Panc1 (cell line): ENCODE measurements around the gene ST3GAL4.
"Not testable (repeated sequence)": the region's sequence is repeated elsewhere in the genome, so short reads cannot be mapped to it uniquely, and the experiment has no call there.

Experiments used
- TF ChIP-seq, protein P1 (sequence below): fragments of 450-650 bp; IDR thresholded peaks from 2 replicates; pipeline ENCODE4 v1.5.1; 2017; ENCODE audit warnings: mild to moderate bottlenecking
- TF ChIP-seq, protein P2 (sequence below), 2 experiments: IDR thresholded peaks; 2 replicates each; pipeline ENCODE4 v1.6.1; 2011 to 2012; ENCODE audit warnings: low read depth in 2 of 2, control low read depth in 1 of 2, low read length in 1 of 2, mild to moderate bottlenecking in 1 of 2, moderate library complexity in 1 of 2; ENCODE audit not compliant: insufficient read depth in 1 of 2

DNA sequence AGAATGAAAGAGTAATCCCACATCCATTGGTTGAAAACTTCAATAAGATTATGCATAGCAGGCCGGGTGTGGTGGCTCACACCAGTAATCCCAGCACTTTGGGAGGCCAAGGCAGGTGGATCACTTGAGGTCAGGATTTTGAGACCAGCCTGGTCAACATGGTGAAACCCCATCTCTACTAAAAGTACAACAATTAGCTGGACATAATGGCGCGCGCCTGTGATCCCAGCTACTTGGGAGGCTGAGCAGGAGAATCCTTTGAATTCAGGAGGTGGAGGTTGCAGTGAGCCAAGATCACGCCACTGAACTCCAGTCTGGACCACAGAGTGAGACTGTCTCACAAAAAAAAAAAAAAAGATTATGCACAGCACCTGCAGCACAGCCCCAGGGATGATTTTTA, 12.3 kb downstream of the ST3GAL4 start:
- TF ChIP-seq, protein P1, sequence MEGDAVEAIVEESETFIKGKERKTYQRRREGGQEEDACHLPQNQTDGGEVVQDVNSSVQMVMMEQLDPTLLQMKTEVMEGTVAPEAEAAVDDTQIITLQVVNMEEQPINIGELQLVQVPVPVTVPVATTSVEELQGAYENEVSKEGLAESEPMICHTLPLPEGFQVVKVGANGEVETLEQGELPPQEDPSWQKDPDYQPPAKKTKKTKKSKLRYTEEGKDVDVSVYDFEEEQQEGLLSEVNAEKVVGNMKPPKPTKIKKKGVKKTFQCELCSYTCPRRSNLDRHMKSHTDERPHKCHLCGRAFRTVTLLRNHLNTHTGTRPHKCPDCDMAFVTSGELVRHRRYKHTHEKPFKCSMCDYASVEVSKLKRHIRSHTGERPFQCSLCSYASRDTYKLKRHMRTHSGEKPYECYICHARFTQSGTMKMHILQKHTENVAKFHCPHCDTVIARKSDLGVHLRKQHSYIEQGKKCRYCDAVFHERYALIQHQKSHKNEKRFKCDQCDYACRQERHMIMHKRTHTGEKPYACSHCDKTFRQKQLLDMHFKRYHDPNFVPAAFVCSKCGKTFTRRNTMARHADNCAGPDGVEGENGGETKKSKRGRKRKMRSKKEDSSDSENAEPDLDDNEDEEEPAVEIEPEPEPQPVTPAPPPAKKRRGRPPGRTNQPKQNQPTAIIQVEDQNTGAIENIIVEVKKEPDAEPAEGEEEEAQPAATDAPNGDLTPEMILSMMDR, result not testable (repeated sequence)
- TF ChIP-seq, protein P2, sequence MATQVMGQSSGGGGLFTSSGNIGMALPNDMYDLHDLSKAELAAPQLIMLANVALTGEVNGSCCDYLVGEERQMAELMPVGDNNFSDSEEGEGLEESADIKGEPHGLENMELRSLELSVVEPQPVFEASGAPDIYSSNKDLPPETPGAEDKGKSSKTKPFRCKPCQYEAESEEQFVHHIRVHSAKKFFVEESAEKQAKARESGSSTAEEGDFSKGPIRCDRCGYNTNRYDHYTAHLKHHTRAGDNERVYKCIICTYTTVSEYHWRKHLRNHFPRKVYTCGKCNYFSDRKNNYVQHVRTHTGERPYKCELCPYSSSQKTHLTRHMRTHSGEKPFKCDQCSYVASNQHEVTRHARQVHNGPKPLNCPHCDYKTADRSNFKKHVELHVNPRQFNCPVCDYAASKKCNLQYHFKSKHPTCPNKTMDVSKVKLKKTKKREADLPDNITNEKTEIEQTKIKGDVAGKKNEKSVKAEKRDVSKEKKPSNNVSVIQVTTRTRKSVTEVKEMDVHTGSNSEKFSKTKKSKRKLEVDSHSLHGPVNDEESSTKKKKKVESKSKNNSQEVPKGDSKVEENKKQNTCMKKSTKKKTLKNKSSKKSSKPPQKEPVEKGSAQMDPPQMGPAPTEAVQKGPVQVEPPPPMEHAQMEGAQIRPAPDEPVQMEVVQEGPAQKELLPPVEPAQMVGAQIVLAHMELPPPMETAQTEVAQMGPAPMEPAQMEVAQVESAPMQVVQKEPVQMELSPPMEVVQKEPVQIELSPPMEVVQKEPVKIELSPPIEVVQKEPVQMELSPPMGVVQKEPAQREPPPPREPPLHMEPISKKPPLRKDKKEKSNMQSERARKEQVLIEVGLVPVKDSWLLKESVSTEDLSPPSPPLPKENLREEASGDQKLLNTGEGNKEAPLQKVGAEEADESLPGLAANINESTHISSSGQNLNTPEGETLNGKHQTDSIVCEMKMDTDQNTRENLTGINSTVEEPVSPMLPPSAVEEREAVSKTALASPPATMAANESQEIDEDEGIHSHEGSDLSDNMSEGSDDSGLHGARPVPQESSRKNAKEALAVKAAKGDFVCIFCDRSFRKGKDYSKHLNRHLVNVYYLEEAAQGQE (IDR thresholded peaks at IDR 0.05; ENCODE audit: insufficient read depth in 1 of 2, low read depth in 2 of 2, low read length in 1 of 2), result not testable (repeated sequence)
